ENCODE data around the gene SZT2. TPM values are rescaled to one million over a fixed set of nuclear protein-coding genes. Genes with fewer than 3 reads are reported as not detected.
"Not testable (repeated sequence)": the region's sequence is repeated elsewhere in the genome, so short reads cannot be mapped to it uniquely, and the experiment has no call there.

SZT2 gene
- total RNA-seq, 1 donor from 2014 or later = 26.8 TPM

GRCh38 chr1:43446881-43447835, 57.5 kb downstream of the SZT2 start:
- no peak for DNase-seq
- intact Hi-C loops (cut with DNase I) = no loop called here
- ATAC-seq (ENCODE audit: poor library complexity) = no peak

GRCh38 chr1:43447891-43448708, 58.4 kb downstream of the SZT2 start:
- ATAC-seq (ENCODE audit: poor library complexity) = peak; percentile 36
- no peak for DNase-seq
- intact Hi-C loops (cut with DNase I) = no loop called here

GRCh38 chr1:43448955-43449707, 59.4 kb downstream of the SZT2 start:
- DNase-seq (no peak), ATAC-seq (ENCODE audit: poor library complexity) (no peak)
- intact Hi-C loops (cut with DNase I) = no loop called here

GRCh38 chr1:43449708-43450069, 60.0 kb downstream of the SZT2 start:
- intact Hi-C loops (cut with DNase I) = no loop called here
- ATAC-seq (ENCODE audit: poor library complexity) (no peak), DNase-seq (no peak)

GRCh38 chr1:43450251-43450941, 60.7 kb downstream of the SZT2 start:
- intact Hi-C loops (cut with DNase I) = no loop called here
- ATAC-seq (ENCODE audit: poor library complexity) (no peak), DNase-seq (no peak)

GRCh38 chr1:43451157-43451591, 61.5 kb downstream of the SZT2 start:
- intact Hi-C loops (cut with DNase I) = no loop called here

GRCh38 chr1:43451701-43452532, 62.2 kb downstream of the SZT2 start:
- intact Hi-C loops (cut with DNase I) = no loop called here
- DNase-seq (no peak), ATAC-seq (ENCODE audit: poor library complexity) (no peak)

More at GRCh38 chr1:43451157-43451591, 61.5 kb downstream of the SZT2 start:
- ATAC-seq (ENCODE audit: poor library complexity) = no peak
- DNase-seq = no peak

- DNase-seq (no peak), ATAC-seq (ENCODE audit: poor library complexity) (peak; percentile 5)
- intact Hi-C loops (cut with DNase I) = no loop called here
Observed at GRCh38 chr1:43452789-43453441, 63.2 kb downstream of the SZT2 start.

- DNase-seq (peak; percentile 92), ATAC-seq (ENCODE audit: poor library complexity) (peak; percentile 77)
- intact Hi-C loops (cut with DNase I) = no loop called here
Observed at GRCh38 chr1:43453442-43454269, 64.0 kb downstream of the SZT2 start, which contains the start of gene HYI. TSS of gene HYI (minus strand) at chr1:43453931. CDS start at chr1:43453793, 138 bp downstream.

GRCh38 chr1:43454270-43455011, 64.7 kb downstream of the SZT2 start:
- DNase-seq (peak; percentile 79), ATAC-seq (ENCODE audit: poor library complexity) (peak; percentile 88)
- intact Hi-C loops (cut with DNase I) = no loop called here

GRCh38 chr1:43455213-43455889, 65.7 kb downstream of the SZT2 start:
- DNase-seq = no peak
- intact Hi-C loops (cut with DNase I) = no loop called here
- no peak for ATAC-seq (ENCODE audit: poor library complexity)

GRCh38 chr1:43458379-43458778, 68.7 kb downstream of the SZT2 start:
- ATAC-seq (ENCODE audit: poor library complexity); intact Hi-C loops (cut with DNase I): not testable (repeated sequence)

GRCh38 chr1:43460988-43461693, 71.4 kb downstream of the SZT2 start:
- ATAC-seq (ENCODE audit: poor library complexity) = no peak
- intact Hi-C loops (cut with DNase I) = no loop called here

More at GRCh38 chr1:43458379-43458778, 68.7 kb downstream of the SZT2 start:
- not testable (repeated sequence) for DNase-seq

GRCh38 chr1:43463479-43463878, 73.8 kb downstream of the SZT2 start:
- DNase-seq (no peak), ATAC-seq (ENCODE audit: poor library complexity) (no peak)
- intact Hi-C loops (cut with DNase I) = no loop called here

More at GRCh38 chr1:43460988-43461693, 71.4 kb downstream of the SZT2 start:
- no peak for DNase-seq
